ENCODE measurements around the gene TMEM87B. TPM values are rescaled to one million over a fixed set of nuclear protein-coding genes. Genes with fewer than 3 reads are reported as not detected.

Gene TMEM87B
- total and polyA plus RNA-seq, 9 donors = 7.1 to 23.8 (median 13.2) TPM

DNA sequence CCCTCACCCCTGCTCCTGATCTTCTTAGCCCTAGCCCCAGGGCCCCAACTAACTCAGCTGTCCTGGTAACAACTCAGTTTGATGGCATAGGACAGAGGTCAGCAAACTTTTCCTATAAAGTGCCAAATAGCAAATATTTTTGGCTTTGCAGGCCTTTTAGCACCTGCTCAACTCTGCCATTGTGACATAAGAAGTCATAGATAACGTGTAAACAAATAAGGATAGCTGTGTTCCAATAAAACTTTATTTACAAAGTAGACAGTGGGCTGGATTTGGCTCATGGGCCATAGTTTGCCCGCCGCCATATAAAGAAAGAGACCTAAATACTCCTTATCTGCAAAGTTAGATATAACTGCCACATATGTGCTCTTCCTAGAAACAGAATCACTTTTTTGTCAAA, 27.3 kb upstream of the TMEM87B start:
- Histone ChIP-seq H3K27me3 (no peaks in the 10 kb centered on the region), H3K27ac (no peak overlapping the region), H3K36me3 (no peaks in the 10 kb centered on the region), H3K9me3 (no peaks in the 10 kb centered on the region), H3K4me1 (ENCODE audit: insufficient read depth) (peaks cover 5% of the 10 kb centered on the region), H3K4me3 (no peak overlapping the region)
- WGBS, 3 donors = 94 to 97% (median 94%) methylated on average over 3 of the region's 3 CpGs
- intact Hi-C loops (cut with DNase I) = no loop called here
- no peak for DNase-seq
- TF ChIP-seq, protein P1, sequence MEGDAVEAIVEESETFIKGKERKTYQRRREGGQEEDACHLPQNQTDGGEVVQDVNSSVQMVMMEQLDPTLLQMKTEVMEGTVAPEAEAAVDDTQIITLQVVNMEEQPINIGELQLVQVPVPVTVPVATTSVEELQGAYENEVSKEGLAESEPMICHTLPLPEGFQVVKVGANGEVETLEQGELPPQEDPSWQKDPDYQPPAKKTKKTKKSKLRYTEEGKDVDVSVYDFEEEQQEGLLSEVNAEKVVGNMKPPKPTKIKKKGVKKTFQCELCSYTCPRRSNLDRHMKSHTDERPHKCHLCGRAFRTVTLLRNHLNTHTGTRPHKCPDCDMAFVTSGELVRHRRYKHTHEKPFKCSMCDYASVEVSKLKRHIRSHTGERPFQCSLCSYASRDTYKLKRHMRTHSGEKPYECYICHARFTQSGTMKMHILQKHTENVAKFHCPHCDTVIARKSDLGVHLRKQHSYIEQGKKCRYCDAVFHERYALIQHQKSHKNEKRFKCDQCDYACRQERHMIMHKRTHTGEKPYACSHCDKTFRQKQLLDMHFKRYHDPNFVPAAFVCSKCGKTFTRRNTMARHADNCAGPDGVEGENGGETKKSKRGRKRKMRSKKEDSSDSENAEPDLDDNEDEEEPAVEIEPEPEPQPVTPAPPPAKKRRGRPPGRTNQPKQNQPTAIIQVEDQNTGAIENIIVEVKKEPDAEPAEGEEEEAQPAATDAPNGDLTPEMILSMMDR (IDR thresholded peaks at IDR 0.05) = no peak
- TF ChIP-seq POLR2A (IDR thresholded peaks at IDR 0.05) = no peak
- TF ChIP-seq EP300 (IDR thresholded peaks at IDR 0.05) = no peak

DNA sequence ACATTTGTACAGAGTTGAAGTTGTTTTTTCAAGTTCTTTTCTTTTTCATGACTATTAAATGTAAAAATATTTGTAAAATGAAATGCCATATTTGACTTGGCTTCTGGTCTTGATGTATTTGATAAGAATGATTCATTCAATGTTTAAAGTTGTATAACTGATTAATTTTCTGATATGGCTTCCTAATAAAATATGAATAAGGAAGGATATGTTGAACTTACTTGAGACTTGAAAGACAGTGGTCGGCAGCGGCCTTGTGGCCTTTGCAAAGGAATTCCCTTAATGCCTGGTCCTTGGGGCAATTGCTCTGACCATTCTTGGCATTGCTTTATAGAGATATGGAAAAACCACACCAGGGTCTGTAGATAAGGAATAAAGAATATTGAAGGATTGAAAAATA, 25.9 kb upstream of the TMEM87B start:
- no peak for TF ChIP-seq POLR2A (IDR thresholded peaks at IDR 0.05)
- TF ChIP-seq EP300 (IDR thresholded peaks at IDR 0.05) = no peak
- TF ChIP-seq, protein P1 (IDR thresholded peaks at IDR 0.05) = no peak
- Histone ChIP-seq H3K4me1 (ENCODE audit: insufficient read depth) (peaks cover 10% of the 10 kb centered on the region), H3K36me3 (no peaks in the 10 kb centered on the region), H3K9me3 (no peaks in the 10 kb centered on the region), H3K27ac (no peak overlapping the region), H3K4me3 (no peak overlapping the region), H3K27me3 (no peaks in the 10 kb centered on the region)
- WGBS, 3 donors = 89 to 98% (median 94%) methylated on average over 2 of the region's 2 CpGs
- intact Hi-C loops (cut with DNase I) = no loop called here
- DNase-seq = no peak

DNA sequence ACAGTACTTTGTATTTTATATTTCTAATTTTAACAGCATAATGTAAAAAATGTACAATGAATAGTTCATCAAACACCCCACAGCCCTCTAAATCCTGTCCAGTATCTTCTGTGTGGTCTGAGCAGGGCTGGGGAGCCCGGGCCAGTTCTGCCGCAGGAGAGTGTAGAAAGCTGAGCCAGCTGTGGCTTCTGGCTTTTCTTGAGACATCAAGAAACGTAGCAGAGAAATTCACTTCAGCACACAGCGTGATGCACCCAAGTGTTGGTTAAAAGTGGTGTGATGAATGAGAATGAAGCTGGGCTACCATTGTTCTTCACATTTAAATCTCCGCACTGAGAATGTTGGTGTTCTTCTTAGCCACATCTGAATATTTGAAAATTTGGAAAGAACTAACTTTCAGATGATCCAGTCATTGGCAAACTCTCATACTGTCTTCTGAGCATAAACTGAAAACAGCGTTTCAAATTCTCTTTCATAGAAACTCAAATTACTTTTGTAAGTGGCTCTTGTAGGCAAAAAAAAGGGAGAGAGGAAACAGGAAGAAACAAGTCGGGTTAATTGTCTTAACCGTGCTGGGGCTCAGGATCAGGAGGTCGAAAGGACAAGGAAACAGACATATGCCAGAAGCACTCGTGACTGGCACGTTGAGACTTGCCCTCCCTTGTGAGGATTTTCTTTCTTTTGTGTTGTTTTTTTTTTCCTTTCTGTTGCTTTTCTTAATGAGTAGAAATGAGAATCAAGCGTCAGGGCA, 23.4 kb upstream of the TMEM87B start:
- peaks cover 10% of the 10 kb centered on the region for H3K4me1 ChIP-seq (ENCODE audit: insufficient read depth)
- no peaks in the 10 kb centered on the region for H3K36me3 ChIP-seq
- DNase-seq = peak in 4 of 5 donors; percentile 30 to 45 (median 40)
- intact Hi-C loops (cut with DNase I) = loop anchor here in 2 of 4 donors (5.0 kb wide), 2 partner anchors 129 to 134 kb away; partner anchors contain the start of gene MERTK (in 1 of the 2)
- 2 to 5% (median 3%) methylated on average over 12 of the region's 12 CpGs for WGBS, 3 donors
- TF ChIP-seq EP300 (IDR thresholded peaks at IDR 0.05) (no peak), POLR2A (IDR thresholded peaks at IDR 0.05) (no peak)
- TF ChIP-seq, protein P1 (IDR thresholded peaks at IDR 0.05) = no peak
- peak overlapping the region in 1 of 2 donors; percentile 51 for H3K27ac ChIP-seq
- H3K4me3 ChIP-seq = no peak overlapping the region
- no peaks in the 10 kb centered on the region for H3K9me3 ChIP-seq
- no peaks in the 10 kb centered on the region for H3K27me3 ChIP-seq

DNA sequence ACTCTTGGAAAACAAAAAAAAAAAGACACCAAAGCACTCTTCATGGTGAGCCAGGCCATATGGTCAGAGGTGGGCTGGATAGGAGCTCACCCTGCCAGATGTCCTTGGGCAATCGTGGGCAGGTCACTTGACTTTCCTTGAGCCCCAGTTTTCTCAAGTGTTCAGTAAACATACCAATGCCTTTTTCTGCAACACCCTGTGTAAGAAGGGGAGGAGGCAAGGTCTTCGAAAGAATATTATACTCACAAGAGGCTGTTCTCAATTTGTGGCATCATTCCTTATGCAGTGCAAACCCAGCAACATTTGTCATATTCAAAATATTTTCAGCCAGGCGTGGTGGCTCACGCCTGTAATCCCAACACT, 22.9 kb upstream of the TMEM87B start:
- 22 to 26% (median 24%) methylated on average over 4 of the region's 4 CpGs for WGBS, 3 donors
- Histone ChIP-seq H3K36me3 (no peaks in the 10 kb centered on the region), H3K27me3 (no peaks in the 10 kb centered on the region), H3K9me3 (no peaks in the 10 kb centered on the region), H3K4me1 (ENCODE audit: insufficient read depth) (peaks cover 10% of the 10 kb centered on the region), H3K27ac (peak overlapping the region in 1 of 2 donors; percentile 51), H3K4me3 (no peak overlapping the region)
- intact Hi-C loops (cut with DNase I) = loop anchor here in 2 of 4 donors (5.0 kb wide), 2 partner anchors 130 to 135 kb away; partner anchors contain the start of gene MERTK (in 1 of the 2)
- TF ChIP-seq, protein P1 (IDR thresholded peaks at IDR 0.05) = no peak
- DNase-seq = peak in 1 of 5 donors; percentile 27

Data from ovary (tissue), 9 donors.